Endothelial cell (in vitro differentiated cells): ENCODE data around the gene TTC7B. TPM values are rescaled to one million over a fixed set of nuclear protein-coding genes. Genes with fewer than 3 reads are reported as not detected.

ENCODE experiments used
- DNase-seq: peaks from one replicate; pipeline ENCODE4 v3.0.0; 2021; ENCODE audit warnings: low spot score
- H3K27ac Mint-ChIP-seq: one replicate; pipeline ENCODE4 v1.8.0; 2021; ENCODE audit warnings: mixed read lengths, inconsistent platforms; ENCODE audit not compliant: unreplicated experiment
- H3K27me3 Mint-ChIP-seq: one replicate; pipeline ENCODE4 v1.8.0; 2021; ENCODE audit warnings: mild to moderate bottlenecking, moderate library complexity, mixed read lengths, inconsistent platforms; ENCODE audit not compliant: unreplicated experiment
- H3K36me3 Mint-ChIP-seq: one replicate; pipeline ENCODE4 v1.8.0; 2021; ENCODE audit warnings: mild to moderate bottlenecking, low read depth, mixed read lengths, inconsistent platforms; ENCODE audit not compliant: unreplicated experiment
- H3K4me1 Mint-ChIP-seq: one replicate; pipeline ENCODE4 v1.8.0; 2021; ENCODE audit warnings: mild to moderate bottlenecking, mixed read lengths, inconsistent platforms; ENCODE audit not compliant: unreplicated experiment
- H3K4me3 Mint-ChIP-seq: one replicate; pipeline ENCODE4 v1.8.0; 2021; ENCODE audit warnings: mild to moderate bottlenecking, mixed read lengths, inconsistent platforms; ENCODE audit not compliant: unreplicated experiment
- H3K9me3 Mint-ChIP-seq: one replicate; pipeline ENCODE4 v1.8.0; 2021; ENCODE audit warnings: mixed read lengths, inconsistent platforms; ENCODE audit not compliant: unreplicated experiment
- total RNA-seq: library from RNA; stranded (reverse); fragmentation: NEBNext Ultra II Directional; extraction: Animal tissue kit (Norgen Biotek cat#: 25700); gene quantifications from one replicate; pipeline ENCODE4 v1.2.1, GENCODE V29; 2021; ENCODE audit not compliant: unreplicated experiment
- TF ChIP-seq, protein P1 (sequence below): fragments of 200-600 bp; sonication (generic); IDR thresholded peaks from one replicate; pipeline ENCODE4 v1.5.0; 2021; ENCODE audit warnings: antibody characterized with exemption; ENCODE audit not compliant: unreplicated experiment

TTC7B gene
- total RNA-seq, 1 donor from 2014 or later: 93.5 TPM

DNA sequence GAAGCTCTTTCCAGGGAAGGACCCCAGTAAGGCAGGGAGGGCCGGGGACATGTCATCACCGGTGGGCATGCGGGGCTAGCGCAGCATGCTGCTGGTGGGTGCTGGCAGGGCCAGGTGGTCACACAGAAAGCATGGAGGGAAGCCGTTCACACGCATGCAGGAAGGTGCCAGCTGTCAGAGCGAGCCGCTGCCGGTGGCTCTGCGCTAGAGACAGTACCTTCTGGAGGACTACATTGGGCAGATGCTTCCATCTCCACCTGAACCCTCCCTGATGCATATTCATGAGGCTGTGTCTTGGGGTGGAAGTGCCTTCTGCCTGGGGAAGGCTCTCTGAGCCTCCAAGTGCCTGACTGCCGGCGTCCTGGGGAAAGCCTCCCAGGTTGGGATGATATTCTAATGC is 215.6 kb downstream of the TTC7B start:
- TF ChIP-seq, protein P1, sequence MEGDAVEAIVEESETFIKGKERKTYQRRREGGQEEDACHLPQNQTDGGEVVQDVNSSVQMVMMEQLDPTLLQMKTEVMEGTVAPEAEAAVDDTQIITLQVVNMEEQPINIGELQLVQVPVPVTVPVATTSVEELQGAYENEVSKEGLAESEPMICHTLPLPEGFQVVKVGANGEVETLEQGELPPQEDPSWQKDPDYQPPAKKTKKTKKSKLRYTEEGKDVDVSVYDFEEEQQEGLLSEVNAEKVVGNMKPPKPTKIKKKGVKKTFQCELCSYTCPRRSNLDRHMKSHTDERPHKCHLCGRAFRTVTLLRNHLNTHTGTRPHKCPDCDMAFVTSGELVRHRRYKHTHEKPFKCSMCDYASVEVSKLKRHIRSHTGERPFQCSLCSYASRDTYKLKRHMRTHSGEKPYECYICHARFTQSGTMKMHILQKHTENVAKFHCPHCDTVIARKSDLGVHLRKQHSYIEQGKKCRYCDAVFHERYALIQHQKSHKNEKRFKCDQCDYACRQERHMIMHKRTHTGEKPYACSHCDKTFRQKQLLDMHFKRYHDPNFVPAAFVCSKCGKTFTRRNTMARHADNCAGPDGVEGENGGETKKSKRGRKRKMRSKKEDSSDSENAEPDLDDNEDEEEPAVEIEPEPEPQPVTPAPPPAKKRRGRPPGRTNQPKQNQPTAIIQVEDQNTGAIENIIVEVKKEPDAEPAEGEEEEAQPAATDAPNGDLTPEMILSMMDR: no peak
- no peak for DNase-seq
- H3K27me3 Mint-ChIP-seq: peaks cover 3% of the 10 kb centered on the region

DNA sequence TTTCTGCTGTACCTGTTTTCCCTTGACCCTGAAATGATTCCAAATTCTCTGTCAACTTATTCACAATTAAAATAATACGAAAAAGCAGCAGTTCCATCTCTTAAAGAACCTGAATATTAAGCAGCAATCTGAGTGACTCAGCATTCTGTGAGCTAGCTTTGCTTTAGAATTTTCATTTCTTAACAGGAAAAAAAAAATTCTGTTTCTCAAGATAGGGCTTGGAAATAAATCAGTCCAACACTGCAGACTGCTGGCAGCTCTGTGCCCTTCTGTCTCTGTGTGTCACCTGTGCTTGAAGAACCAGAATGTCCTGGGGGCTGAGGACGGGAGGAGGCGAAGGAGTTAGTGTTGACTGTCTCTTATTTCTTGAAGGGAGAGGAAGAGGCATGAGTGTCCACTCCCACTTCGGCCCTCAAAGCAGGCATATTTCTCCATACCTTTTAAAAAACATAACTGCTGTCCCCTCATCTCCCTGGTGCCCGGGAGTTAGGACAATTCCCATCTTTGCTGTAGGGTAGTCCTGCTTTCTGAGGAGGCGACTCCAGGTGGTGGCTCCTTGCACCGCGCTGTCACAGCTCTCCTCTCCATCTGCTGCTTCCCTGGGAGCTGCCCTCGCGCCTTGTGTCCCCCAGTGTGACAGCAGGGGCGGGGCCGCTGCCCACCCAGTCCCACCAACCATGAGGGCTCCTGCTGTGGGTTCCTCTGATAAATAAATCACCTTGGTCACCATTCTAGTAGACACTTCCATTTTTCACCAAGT is 216.3 kb downstream of the TTC7B start:
- no peaks in the 10 kb centered on the region for H3K36me3 Mint-ChIP-seq
- H3K4me1 Mint-ChIP-seq: peaks cover 21% of the 10 kb centered on the region
- no peak overlapping the region for H3K4me3 Mint-ChIP-seq
- TF ChIP-seq, protein P1: no peak
- H3K9me3 Mint-ChIP-seq: no peaks in the 10 kb centered on the region
- no peak overlapping the region for H3K27ac Mint-ChIP-seq
- DNase-seq: no peak
- peaks cover 3% of the 10 kb centered on the region for H3K27me3 Mint-ChIP-seq

More for the DNA sequence above, 215.6 kb downstream of the TTC7B start:
- no peaks in the 10 kb centered on the region for H3K36me3 Mint-ChIP-seq
- no peak overlapping the region for H3K27ac Mint-ChIP-seq
- H3K4me3 Mint-ChIP-seq: no peak overlapping the region
- no peaks in the 10 kb centered on the region for H3K9me3 Mint-ChIP-seq
- H3K4me1 Mint-ChIP-seq: peaks cover 28% of the 10 kb centered on the region

DNA sequence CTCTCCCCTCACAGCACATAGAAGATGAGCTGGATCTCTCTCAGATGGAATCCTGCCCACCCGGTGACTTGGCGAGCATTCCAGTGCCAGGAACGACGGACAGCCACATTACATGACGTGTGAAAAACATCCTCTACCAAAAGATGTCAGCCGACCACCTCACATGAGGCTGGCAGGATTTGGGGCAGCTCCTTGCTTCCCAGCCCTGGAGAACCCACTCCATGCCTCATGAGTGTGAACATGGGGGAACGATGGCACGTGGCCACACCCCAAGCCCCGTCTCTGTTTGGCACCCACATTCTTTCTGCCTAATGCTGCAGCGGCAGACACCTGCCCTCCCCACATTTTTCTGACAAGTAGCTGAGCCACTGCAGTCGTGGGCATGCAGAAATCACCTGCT is 216.9 kb downstream of the TTC7B start:
- Mint-ChIP-seq H3K27me3 (peaks cover 3% of the 10 kb centered on the region), H3K27ac (no peak overlapping the region), H3K36me3 (no peaks in the 10 kb centered on the region), H3K4me3 (no peak overlapping the region), H3K4me1 (peaks cover 16% of the 10 kb centered on the region), H3K9me3 (no peaks in the 10 kb centered on the region)
- TF ChIP-seq, protein P1: no peak
- DNase-seq: no peak

DNA sequence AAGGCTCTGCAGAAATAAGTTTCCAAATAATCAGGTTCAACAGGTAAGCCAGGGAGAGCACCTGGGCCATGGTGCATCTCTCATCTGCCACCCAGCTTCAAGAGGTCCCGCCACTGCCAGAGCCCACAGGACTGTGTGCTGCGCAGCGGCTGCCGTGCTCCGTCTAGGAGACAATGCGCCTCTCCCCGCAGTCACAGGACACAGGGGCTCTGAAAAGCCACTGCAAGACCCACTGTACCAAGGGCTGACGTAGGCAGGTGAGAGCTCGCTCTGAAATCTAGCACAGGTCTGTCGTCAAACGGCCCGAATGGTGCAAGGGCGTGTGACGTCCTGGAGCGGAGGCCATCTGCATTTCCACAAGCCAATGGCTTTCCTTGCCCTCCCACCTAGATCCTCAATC is 218.3 kb downstream of the TTC7B start:
- H3K27ac Mint-ChIP-seq: no peak overlapping the region
- TF ChIP-seq, protein P1: no peak

DNA sequence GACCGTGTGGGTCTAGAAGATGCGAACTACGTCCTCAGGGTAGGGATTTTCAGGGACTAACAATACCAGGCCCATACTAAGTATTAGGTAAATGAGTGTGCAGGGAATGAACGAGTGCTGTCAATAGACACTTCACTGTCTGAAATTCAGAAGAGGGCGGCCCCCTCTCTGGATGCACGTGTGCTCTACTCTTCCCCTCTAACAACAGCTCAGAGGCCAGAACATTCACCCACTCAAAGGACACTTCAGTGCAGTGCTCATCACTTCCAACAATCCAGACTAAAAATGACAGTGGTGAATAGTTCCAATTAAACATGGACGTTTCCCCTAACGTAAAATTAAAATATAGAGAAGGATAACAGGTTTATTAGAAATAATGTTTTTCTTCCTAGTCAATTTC is 219.5 kb downstream of the TTC7B start:
- no peak overlapping the region for H3K27ac Mint-ChIP-seq
- no peaks in the 10 kb centered on the region for H3K9me3 Mint-ChIP-seq
- no peak for DNase-seq
- no peak overlapping the region for H3K4me3 Mint-ChIP-seq
- TF ChIP-seq, protein P1: no peak
- H3K4me1 Mint-ChIP-seq: no peaks in the 10 kb centered on the region
- H3K36me3 Mint-ChIP-seq: no peaks in the 10 kb centered on the region
- H3K27me3 Mint-ChIP-seq: peaks cover 2% of the 10 kb centered on the region

More for the DNA sequence above, 218.3 kb downstream of the TTC7B start:
- Mint-ChIP-seq H3K9me3 (no peaks in the 10 kb centered on the region), H3K4me3 (no peak overlapping the region), H3K36me3 (no peaks in the 10 kb centered on the region), H3K4me1 (peaks cover 3% of the 10 kb centered on the region), H3K27me3 (peaks cover under 1% of the 10 kb centered on the region)
- DNase-seq: no peak
